ENCODE measurements around the gene CLEC19A.

- TF ChIP-seq CTCF (IDR thresholded peaks at IDR 0.05; ENCODE audit: low read depth, low read length), result no peak
- no peak for TF ChIP-seq POLR2A (IDR thresholded peaks at IDR 0.05; ENCODE audit: extremely low read depth, insufficient read length)
- no peak for TF ChIP-seq MAX (IDR thresholded peaks at IDR 0.05; ENCODE audit: low read depth, low read length)
- TF ChIP-seq MYC (IDR thresholded peaks at IDR 0.05; ENCODE audit: low read depth, low read length), result no peak
Observed at GRCh38 chr16:19284207-19284606, 1.3 kb upstream of the CLEC19A start.

Data from NB4 (cell line).